Measurements from ENCODE around the gene TIMM50.

DNA sequence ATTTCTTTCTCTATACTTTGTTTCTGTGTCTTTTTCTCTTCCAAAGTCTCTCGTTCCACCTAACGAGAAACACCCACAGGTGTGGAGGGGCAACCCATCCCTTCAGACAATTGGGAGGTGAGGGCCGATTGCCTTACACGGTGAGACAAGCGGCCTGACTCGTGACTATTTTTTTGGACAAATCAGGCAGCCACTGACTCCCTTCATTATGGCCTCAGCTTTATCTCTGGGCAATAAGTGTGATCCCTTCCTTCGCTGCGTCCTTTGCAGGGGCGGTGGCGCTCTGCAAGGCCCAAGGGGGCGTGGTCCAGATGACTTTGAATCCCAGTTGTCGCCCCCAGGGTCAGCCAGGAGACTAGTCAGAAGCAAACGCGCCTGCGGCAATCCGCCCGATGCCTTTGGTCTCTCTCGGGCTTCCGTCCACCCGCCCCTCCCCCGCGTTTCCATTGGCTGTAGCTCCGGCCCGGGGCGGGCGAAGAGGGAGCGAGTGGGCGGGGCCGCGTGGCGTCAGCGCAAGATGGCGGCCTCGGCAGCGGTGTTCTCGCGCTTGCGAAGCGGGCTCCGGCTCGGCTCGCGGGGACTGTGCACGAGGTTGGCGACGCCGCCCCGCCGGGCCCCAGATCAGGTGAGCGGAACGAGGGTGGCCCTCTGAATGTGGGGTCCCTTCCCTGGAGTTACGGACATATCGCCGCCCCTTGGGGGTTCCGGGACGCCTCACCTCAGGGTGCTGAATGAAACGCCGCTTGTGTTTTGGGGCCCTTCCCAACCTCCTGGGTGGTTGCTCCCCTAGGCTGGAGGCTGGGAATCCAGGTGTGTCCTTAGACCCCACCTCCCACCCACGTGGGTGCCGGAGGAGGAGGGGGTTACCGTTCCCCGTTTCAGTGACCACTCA, at the start of gene TIMM50:
- TF ChIP-seq, protein P1, sequence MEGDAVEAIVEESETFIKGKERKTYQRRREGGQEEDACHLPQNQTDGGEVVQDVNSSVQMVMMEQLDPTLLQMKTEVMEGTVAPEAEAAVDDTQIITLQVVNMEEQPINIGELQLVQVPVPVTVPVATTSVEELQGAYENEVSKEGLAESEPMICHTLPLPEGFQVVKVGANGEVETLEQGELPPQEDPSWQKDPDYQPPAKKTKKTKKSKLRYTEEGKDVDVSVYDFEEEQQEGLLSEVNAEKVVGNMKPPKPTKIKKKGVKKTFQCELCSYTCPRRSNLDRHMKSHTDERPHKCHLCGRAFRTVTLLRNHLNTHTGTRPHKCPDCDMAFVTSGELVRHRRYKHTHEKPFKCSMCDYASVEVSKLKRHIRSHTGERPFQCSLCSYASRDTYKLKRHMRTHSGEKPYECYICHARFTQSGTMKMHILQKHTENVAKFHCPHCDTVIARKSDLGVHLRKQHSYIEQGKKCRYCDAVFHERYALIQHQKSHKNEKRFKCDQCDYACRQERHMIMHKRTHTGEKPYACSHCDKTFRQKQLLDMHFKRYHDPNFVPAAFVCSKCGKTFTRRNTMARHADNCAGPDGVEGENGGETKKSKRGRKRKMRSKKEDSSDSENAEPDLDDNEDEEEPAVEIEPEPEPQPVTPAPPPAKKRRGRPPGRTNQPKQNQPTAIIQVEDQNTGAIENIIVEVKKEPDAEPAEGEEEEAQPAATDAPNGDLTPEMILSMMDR (conservative IDR thresholded peaks at IDR 0.05), result no peak
- no peak for TF ChIP-seq EZH2 (IDR thresholded peaks at IDR 0.05; ENCODE audit: low read depth)

Measured in PC-9 (cell line).